HG02759 (cell line): ENCODE results near the gene CSF2RB.

Experiments used
- ATAC-seq: cut with Tn5 transposase; IDR thresholded peaks from one replicate; pipeline ENCODE4 v1.9.1; 2021; ENCODE audit warnings: mild to moderate bottlenecking, moderate library complexity; ENCODE audit not compliant: unreplicated experiment

Gene CSF2RB

DNA sequence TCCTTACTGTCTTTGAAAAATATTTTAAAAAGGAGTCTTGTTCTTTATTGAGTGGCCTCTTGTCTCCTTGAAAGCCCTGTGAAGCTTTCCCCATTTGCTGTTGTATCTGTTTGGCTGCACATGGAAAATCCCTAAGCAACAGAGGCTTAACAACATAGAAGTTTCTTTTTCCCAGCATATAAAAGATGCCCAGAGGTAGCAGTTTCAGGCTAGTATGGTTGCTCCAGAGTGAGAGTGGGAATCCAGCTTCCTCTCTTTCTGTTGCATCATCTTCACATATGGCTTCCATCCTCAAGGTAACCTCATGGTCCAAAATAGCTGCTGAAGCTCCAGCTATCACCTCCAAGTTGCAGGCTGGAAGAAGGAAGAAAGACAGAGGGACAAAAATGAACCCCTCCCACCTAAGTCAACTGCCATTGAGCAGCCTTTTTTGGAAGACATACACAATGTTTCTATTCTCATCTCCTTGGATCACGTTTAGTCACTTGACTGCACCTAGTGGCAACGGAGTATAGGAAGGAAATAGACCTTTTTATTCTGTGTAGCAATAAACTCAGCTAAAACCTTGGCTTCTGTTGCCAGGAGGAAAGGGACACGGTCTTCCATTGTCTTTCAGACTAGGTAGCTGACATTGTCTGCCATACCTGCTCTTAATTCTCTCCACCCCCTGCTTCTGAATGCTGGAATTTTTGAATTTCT lies 5.3 kb downstream of the CSF2RB start:
- no peak for ATAC-seq

DNA sequence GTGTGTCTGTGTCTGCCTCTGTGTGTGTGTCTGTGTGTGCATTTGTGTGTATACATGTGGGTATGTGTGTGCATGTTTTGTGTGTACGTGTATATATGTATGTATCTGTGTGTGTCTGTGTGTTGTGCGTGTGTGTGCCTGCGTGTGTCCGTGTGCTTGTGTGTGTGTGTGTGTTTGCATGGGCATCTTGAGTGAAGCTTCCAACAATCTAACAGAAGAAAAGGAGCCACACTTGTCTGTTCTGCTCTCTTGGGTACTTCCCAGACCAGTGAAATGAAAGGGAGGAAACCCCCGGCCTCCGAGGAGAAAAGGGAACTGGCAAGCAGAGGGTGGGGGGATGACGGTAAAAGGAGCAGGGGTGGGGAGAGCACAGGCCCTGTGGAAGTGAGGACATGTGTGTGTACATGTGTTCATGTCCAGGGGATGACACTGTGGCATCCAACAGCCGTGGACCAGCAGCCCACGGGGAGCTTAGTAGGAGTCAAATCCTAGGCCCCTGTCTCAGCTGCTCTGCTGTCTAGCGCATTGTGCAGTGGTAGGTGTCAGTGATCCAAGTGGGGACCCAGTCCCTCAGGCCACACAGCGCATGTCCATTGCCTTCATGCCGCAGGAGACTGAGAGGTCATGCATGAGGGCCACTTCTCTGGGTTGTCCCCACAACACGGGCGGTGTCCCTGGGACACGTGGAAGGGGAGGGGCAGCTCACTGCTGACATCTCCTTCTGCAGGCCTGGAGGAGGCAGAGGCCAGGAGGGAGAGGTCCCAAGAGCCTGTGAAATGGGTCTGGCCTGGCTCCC lies 8.1 kb downstream of the CSF2RB start:
- ATAC-seq = no peak

DNA sequence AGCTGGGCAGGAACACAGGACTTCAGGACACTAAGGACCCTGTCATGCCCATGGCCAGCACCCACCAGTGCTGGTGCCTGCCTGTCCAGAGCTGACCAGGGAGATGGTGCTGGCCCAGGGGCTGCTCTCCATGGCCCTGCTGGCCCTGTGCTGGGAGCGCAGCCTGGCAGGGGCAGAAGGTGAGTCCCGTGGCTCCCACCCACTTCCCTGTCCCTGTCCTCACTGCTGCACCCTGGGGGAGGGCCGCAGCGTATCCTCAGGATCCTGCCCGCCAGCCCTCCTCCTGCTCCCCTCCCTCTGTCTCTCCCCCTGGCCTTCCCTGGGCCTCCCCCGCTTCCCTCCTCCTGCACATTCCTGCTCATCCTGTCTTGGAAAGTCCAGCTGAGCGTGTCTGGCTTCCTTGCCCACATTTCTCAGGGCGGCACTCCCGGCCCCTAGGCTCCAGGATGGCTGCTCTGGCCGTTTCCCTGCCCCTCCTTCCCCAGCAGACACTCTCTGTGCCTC lies 8.7 kb downstream of the CSF2RB start:
- ATAC-seq = no peak

DNA sequence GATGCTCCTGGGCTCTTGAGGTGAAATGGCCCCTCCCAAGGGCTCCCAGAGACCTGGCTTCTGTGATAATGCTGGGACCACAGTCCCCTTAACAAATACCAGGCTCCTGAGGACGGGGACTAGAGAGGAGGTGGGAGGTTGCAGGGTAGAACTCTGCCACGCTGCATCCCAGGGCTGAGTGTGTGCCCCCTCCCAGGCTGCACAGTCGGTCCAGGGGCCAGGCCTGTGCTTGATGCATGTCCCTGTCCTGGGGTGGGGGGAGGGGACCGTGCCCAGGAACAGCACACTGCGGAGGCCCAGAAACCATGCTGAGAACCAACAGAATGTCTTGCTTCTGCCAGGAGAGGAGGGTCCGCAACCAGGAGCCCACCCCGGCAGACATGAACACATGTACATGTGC lies 9.3 kb downstream of the CSF2RB start:
- ATAC-seq = no peak

DNA sequence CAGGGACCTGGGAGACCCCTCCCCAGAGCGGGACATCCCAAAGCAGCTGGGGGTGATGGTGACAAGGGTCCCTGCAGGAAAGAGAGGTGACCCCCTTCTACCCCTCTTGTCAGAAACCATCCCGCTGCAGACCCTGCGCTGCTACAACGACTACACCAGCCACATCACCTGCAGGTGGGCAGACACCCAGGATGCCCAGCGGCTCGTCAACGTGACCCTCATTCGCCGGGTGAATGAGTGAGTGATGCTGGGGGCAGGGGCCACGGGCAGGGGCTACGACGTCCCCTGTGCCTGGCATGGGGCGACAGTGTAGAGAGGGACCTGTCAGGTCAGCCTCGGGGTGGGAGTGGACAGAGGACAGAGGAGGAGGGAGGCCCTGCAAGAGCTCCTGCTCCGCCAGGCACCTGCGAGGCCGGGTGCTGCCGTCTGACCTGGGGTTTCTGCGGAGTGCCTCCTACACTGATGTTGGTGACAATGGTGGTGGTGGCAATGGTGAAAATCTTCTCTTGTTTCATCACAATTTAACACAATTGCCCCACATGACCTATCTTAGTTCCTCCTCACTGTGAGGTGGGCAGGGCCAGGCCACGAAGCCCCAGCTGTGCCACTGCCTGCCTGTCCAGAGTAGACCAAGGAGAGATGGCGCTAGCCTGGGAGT lies 9.8 kb downstream of the CSF2RB start:
- no peak for ATAC-seq

DNA sequence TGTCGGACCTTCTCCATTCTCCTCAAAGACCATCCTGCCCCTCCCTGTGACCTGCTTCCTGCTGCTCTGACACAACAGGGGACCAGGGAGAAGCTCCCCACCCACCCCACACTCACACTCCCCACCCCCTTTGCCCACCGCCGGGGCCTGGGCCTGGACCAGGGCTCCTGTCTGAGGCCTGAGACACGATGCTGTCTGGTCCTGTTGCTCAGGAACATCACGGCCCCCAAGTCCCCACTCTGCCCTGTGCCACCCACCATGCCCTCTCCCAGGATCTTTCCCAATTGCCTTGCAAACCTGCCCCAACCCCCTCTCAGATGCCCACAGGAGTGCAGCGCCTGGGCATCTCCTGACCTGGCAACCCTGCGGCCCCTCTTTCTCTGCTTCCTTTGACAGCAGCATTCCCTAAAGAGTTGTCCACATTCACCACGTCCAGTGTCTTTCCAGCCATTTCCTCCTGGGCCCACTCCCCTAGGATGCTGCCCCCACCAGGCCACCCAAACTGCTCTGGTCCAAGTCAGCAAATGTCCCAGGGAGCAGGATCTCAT lies 10.8 kb downstream of the CSF2RB start:
- no peak for ATAC-seq

DNA sequence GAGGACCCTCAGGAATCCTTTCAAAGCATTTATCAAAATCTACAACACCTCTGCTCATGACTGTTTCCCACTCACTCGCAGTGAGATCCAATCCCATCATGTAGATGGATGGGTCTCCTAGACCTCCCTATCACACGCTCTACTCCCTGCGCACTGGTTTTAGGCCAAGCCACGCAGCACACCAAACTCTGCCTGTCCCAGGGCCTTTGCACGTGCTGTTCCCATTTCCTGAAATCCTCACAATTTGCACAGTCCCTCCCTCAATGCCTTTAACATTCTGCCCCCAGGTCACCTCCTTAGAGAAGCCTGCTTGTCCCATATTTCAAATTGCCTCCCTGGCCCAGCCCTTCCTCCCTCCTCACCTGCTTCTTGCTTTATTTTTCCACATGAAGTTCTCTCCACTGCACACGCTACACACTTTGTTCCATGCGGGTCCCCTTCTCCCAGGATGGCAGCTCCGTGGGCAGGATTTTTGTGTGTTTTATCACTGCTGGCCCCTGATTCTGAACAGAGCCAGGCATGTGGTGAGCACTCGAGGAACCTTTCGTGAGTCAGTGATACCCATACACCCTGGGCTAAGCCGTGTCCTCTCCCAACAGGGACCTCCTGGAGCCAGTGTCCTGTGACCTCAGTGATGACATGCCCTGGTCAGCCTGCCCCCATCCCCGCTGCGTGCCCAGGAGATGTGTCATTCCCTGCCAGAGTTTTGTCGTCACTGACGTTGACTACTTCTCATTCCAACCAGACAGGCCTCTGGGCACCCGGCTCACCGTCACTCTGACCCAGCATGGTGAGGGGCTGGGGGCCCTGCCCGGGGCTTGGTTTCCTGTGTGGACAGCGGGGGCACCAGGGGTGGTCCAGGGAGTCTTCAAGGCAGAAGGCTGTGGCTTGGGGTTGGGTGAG lies 12.2 kb downstream of the CSF2RB start:
- ATAC-seq = no peak

DNA sequence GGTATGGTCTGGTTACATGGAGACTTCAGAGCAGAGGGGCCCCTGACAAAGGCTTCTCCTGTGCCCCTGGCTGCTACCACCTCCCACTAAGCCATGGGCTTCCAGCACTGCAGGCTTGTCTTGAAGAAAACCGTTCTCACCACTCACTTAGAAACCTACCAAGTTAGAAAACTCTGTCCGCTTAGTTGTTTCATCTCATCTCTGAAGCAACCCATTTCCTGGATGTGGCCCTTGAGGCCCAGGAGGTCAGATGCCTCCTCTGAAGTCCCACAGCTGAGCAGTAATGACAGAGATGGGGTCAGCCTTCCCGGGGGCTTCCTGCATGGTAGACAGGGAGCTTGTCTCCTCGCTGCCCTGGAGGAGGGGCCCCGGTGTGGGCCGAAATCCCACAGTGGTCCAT lies 12.9 kb downstream of the CSF2RB start:
- ATAC-seq = no peak

DNA sequence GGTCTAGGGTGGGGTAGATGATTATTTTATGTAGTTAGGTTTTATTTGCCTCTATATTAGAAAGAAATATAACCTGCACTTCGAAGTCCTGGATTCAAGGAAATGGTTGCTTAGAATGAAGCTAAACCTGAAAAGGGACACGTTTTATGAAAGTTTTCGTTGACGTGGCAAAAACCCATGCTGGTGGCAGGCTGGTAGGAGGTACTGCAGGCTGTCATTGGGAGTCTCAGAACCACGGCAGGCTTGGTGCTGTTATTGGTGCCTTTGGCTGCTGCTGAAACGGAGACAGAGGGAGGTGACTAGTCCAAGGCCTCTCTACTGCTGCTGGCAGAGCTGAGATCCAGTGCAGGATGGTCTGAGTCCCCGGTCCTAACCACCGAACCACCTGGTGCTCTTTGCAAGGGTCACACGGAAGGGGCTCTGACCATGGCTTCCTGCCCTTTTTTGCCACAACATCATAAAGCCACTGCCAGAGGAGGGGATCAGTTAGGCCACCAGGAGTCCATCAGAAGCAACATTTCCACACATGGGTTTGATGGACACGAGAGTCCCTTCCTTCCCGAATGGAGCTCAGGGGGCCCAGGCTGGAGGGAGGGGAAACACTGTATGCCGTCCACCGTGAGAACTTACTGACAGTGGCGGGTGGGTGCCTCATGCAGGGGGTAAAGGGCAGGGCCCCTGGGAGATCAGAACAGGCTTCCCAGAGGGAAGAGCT lies 13.4 kb downstream of the CSF2RB start:
- ATAC-seq = no peak

DNA sequence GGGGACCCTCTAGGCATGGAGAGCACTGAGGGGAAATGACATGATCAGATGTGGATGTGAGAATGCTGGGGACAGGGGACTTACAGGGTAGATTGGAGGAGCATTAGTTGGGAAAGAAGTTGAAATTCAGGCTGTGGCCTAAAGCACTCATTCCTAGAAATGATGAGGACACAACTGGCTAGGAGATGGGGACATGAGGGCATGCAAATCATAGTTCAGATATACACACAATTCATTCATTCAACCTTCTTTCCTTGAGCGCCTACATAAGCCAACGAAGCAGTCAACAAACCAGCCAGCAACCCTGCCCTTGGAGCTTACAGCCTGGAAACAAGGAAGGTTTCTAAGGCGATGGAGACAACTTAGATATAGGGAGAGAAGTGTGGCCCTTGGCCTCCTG lies 14.2 kb downstream of the CSF2RB start:
- no peak for ATAC-seq

DNA sequence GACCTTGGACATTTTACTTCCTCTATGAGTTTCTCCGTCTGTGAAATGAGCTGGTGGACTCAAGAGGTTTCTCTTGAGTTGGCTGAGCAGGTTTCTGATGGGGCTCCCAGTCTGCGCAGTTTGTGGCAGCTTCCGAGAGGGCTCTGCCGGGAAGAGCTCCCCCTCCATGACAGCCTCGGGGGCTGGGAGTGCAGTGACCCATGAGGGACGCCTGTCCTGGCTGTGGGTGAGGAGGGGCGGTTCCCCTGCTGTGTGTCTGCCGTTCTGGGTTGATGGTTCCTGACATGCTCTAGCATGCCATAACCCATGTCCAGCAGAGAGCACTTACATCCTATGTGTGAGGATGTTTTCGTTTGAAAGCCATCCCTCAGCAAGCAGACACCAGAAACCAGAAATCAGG lies 14.8 kb downstream of the CSF2RB start:
- no peak for ATAC-seq

DNA sequence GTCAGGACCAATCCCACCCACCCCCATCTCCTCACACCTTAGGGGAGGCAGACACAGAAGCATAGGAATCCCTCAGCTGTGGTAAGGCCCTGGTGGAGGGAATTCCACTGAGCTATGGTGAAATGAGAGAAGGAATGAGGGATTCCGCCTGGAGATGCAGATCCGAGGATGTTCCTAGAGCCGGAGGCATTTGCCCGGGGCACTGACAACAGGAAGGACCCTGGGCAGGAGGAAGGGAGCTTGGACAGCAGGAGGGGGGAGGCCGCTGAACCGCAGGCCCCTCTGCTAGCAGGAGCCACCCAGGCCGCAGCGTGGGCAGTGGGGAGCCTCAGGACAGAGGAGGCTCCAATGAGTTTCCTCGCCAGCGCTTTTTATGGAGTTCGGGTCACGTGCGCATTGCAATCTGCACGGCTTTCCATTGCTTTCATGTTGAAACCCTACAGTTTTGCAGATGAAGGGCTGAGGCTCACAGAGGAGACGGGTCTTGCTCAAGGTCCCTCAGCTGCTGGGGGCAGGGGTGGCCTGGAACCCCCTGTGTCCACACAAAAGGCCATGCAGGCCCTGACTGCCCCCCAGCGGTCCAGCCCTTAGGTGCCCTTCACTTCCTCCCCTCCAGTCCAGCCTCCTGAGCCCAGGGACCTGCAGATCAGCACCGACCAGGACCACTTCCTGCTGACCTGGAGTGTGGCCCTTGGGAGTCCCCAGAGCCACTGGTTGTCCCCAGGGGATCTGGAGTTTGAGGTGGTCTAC lies 15.5 kb downstream of the CSF2RB start:
- no peak for ATAC-seq

DNA sequence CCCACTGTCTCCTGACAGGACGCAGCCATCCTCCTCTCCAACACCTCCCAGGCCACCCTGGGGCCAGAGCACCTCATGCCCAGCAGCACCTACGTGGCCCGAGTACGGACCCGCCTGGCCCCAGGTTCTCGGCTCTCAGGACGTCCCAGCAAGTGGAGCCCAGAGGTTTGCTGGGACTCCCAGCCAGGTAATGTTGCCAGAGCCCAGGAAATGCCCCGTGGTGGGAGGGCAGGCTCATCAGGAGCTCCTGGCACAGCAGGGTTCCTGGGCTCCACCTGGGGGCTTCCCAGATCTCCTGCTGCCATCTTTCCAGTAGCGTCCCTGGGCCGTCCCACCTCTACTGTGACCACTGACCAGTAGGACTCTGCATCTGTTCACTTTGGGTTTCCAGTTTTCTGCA lies 16.2 kb downstream of the CSF2RB start:
- ATAC-seq = no peak

DNA sequence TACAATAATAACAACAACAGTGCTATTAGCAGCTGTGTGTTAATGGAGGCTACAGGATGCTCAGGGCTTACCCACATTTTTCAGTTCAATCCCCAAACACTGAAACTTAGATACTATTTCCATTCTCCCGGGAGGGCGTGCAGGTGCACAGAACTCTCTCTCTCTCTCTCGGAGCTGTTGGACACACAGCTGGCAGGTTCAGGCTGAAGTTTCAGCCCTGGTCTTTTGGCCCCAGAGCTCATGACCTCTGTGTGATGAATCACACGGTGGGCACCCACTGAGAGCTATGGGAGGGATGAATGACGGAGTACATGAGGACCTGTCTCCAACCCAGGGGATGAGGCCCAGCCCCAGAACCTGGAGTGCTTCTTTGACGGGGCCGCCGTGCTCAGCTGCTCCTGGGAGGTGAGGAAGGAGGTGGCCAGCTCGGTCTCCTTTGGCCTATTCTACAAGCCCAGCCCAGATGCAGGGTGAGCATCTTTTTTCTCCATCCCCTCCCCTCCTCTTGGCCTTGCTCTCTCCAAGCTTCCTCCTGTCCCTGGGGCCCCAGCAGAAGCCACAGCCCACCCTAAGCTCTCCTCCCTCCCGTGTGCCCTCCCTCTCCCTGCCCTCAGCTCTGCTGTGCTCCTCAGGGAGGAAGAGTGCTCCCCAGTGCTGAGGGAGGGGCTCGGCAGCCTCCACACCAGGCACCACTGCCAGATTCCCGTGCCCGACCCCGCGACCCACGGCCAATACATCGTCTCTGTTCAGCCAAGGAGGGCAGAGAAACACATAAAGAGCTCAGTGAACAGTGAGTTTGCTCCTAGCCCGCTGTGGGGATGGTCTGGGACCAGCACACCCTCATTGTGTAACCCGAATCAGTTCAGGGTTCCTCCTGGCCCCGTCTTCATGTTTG lies 16.9 kb downstream of the CSF2RB start:
- ATAC-seq = no peak

DNA sequence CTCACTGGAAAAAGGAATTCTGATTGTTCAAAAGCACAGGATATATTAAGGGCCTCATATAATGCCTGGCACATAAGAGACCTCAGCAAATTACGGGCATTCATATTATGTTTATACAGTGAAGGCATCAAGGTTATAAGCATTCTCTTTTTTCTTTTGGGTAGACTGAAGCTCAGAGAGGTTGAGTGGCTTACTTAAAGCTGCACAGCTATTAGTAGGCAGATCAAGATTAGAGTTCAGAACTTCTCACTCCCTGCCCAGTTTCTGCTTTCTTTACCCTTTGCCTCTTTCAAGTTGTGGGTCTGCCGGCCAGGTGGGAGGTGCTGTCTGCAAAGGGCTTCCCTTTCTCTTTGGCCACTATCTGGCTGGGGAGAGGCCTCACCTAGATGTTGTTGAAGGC lies 18.0 kb downstream of the CSF2RB start:
- no peak for ATAC-seq

DNA sequence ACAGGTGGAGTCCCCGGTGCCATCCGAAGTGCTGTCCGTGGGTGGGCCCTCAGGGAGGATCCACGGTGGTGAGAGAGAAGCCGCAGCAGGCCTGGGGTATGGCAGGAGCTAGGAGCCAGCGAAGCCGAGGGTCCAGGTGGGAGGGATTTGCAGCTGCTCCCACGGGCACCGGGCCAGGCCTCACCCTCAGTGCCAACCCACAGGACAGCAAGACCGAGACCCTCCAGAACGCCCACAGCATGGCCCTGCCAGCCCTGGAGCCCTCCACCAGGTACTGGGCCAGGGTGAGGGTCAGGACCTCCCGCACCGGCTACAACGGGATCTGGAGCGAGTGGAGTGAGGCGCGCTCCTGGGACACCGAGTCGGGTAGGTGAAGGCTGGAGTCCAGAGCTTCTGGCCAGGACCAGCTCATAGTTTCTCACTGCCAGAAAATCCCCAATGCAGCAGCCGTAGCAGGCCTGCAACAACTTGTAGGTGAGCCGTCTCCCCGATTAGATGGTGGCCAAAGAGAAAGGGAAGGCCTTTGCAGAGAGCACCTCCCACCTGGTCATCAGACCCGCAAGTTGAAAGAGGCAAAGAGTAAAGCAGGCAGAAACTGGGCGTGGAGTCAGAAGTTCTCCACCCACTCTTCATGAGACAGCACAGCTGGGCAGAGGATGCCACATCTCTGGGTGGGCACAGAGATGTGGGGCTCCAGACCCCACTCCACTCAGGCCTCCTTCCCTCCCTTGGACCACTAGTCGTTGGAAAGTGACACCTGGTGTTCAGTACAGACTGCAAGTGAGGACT lies 20.4 kb downstream of the CSF2RB start:
- ATAC-seq = no peak
